ENCODE measurements around the gene CBARP. TPM values are rescaled to one million over a fixed set of nuclear protein-coding genes. Genes with fewer than 3 reads are reported as not detected.

CBARP gene
- total RNA-seq, 1 experiment from 2014 or later: 23.4 TPM

DNA sequence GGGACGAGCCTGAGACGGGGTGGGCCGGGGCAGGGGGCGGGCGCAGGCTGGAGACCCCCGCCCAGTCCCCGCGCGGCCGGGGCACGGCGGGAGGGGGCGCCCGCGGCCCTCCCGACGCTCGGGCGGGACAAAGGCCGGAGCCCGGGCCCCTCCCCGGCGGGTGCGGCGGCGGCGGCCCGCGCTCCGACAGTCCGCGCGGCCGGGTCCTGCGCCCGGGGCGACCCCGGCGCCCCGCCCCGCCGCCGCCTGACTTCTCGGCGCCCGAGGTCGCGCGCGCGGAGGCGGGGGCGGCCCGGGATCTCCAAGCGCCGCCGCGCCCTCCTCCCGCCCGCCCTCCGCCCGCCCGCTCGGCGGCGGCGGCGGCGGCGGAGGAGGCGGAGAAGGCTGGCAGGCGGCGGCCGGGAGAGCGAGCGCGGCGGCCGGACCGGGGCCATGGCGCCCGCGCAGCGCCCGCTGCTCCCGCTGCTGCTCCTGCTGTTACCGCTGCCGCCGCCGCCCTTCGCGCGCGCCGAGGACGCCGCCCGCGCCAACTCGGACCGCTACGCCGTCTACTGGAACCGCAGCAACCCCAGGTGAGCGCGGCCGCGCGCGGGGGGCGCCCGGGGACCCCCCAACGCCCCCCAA is 48.0 kb upstream of the CBARP start, which contains the start of gene EFNA2 (continued):
- TF ChIP-seq SP1 (CRISPR knock-in tag; conservative IDR thresholded peaks at IDR 0.05) (no peak), CREB1 (CRISPR knock-in tag; IDR thresholded peaks at IDR 0.05) (no peak), GABPB1 (CRISPR knock-in tag; IDR thresholded peaks at IDR 0.05) (no peak), ZNF263 (CRISPR knock-in tag; IDR thresholded peaks at IDR 0.05; ENCODE audit: low read depth) (no peak), MXD4 (CRISPR knock-in tag; IDR thresholded peaks at IDR 0.05; ENCODE audit: borderline replicate concordance) (no peak), ETV6 (CRISPR knock-in tag; IDR thresholded peaks at IDR 0.05) (no peak), ZNF219 (CRISPR knock-in tag; IDR thresholded peaks at IDR 0.05; ENCODE audit: borderline replicate concordance) (no peak), ZNF416 (CRISPR knock-in tag; IDR thresholded peaks at IDR 0.05) (no peak), HMGA2 (CRISPR knock-in tag; IDR thresholded peaks at IDR 0.05) (no peak), ZBTB21 (CRISPR knock-in tag; IDR thresholded peaks at IDR 0.05; ENCODE audit: borderline replicate concordance) (no peak), TCF7 (CRISPR knock-in tag; IDR thresholded peaks at IDR 0.05; ENCODE audit: low read depth) (no peak), MYBL2 (CRISPR knock-in tag; IDR thresholded peaks at IDR 0.05) (no peak), OVOL2 (CRISPR knock-in tag; IDR thresholded peaks at IDR 0.05; ENCODE audit: borderline replicate concordance) (no peak), FOXK1 (CRISPR knock-in tag; IDR thresholded peaks at IDR 0.05) (no peak)

DNA sequence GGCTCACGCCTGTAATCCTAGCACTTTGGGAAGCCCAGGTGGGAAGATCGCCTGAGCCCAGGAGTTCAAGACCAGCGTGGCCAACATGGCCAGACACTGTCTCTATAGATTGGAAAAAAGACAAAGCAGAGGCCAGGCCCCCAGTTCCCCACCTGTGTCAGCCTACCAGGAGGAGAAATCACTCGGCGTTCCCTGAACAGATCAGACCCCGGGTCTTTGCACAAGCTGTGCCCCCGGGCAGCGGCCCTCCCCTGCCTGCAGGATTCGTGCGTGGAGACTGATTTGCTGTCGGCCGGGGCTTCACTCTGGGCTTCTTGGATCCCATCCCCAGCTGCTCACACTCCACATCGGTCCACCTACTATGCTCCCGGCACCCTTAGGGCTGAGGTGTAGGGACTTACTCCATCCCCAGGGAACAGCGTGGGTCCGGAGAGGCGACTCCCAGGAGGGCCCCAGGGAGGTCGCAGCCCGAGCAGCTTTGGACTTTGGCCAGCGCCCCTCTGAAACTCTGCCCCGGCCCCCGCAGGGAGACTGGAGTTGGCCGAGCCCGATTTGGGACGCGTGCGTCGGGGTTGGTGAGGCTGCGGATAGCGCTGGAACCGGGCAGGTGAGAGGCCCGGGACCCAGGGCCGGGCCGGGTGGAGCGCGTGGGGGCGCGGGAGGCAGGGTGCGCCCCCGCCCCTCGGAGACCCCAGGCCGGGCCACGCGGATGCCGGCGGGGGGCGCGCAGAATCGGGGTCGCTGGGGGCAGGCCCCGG is 47.4 kb upstream of the CBARP start:
- Mint-ChIP-seq H3K36me3 (no peaks in the 10 kb centered on the region), H3K9me3 (no peaks in the 10 kb centered on the region), H3K27me3 (ENCODE audit: low read depth) (peaks cover 19% of the 10 kb centered on the region), H3K27ac (peak overlapping the region; percentile 45; the same call in 1 of the 2 replicates), H3K4me1 (peaks cover 13% of the 10 kb centered on the region), H3K4me3 (peak overlapping the region; percentile 65)
- CTCF ChIA-PET: interaction anchor here (0.6 to 2.8 kb wide), 5 partner anchors 10 to 103 kb away, joined by 3 to 15 read pairs (median 4); partner anchors contain the start of gene FAM174C
- POLR2A ChIA-PET: interaction anchor here (0.9 kb wide), 1 partner anchor 16 kb away, joined by 3 read pairs; the partner anchor contains the start of gene CIRBP
- ATAC-seq (peak; percentile 46), DNase-seq (ENCODE audit: low spot score) (peak; percentile 54)
- TF ChIP-seq, protein P1, sequence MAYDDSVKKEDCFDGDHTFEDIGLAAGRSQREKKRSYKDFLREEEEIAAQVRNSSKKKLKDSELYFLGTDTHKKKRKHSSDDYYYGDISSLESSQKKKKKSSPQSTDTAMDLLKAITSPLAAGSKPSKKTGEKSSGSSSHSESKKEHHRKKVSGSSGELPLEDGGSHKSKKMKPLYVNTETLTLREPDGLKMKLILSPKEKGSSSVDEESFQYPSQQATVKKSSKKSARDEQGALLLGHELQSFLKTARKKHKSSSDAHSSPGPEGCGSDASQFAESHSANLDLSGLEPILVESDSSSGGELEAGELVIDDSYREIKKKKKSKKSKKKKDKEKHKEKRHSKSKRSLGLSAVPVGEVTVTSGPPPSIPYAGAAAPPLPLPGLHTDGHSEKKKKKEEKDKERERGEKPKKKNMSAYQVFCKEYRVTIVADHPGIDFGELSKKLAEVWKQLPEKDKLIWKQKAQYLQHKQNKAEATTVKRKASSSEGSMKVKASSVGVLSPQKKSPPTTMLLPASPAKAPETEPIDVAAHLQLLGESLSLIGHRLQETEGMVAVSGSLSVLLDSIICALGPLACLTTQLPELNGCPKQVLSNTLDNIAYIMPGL (CRISPR knock-in tag; IDR thresholded peaks at IDR 0.05): peak; percentile 37; the same call in 1 of the 2 replicates
- TF ChIP-seq OVOL2 (CRISPR knock-in tag; IDR thresholded peaks at IDR 0.05; ENCODE audit: borderline replicate concordance): 0 out of 2 replicates have a peak, but pooled peaks have one; percentile 19
- TF ChIP-seq, protein P2, sequence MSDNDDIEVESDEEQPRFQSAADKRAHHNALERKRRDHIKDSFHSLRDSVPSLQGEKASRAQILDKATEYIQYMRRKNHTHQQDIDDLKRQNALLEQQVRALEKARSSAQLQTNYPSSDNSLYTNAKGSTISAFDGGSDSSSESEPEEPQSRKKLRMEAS (CRISPR knock-in tag; IDR thresholded peaks at IDR 0.05): no peak

DNA sequence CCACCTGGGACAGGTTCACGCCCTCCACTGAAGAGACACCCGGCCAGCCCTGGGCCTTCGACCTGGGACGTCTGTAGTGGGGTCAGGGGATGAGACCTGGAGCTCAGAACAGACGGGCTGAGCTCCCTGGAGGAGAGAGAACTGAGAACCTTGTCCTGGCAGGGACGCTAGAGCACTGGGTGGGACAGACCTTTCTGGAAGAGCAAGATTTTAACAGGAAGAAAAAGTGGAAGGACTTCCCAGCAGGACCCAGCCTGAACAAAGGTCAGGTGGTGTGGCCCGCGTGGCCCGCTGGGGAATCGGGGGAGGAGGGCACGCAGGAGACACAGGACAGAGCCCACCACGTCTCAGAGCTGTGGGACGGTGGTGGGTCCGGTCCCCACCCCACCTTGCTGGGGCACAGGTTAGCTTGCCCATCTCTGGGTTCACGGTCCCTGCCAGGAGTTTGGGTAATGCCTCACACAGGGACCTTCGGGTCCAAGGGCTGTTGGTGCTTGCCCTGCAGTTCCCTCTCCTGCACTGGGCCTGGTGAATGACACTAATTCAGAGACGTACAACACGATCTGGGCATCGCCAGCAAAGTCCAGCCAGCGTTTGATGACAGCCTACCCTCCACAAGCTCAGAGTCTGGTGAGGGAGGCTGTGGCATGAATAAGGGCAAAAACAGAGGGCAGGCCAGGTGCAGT is 46.6 kb upstream of the CBARP start:
- H3K27ac Mint-ChIP-seq: peak overlapping the region; percentile 81
- H3K9me3 Mint-ChIP-seq: no peaks in the 10 kb centered on the region
- no peak for DNase-seq (ENCODE audit: low spot score)
- H3K36me3 Mint-ChIP-seq: no peaks in the 10 kb centered on the region
- peak overlapping the region; percentile 65 for H3K4me3 Mint-ChIP-seq
- H3K4me1 Mint-ChIP-seq: peaks cover 13% of the 10 kb centered on the region
- ATAC-seq: no peak
- ChIA-PET CTCF (interaction anchor here (0.6 to 2.8 kb wide), 5 partner anchors 9 to 103 kb away, joined by 3 to 15 read pairs (median 4); partner anchors contain the start of gene FAM174C), POLR2A (interaction anchor here (0.9 kb wide), 1 partner anchor 15 kb away, joined by 3 read pairs; the partner anchor contains the start of gene CIRBP)
- H3K27me3 Mint-ChIP-seq (ENCODE audit: low read depth): peaks cover 19% of the 10 kb centered on the region
- no peak for TF ChIP-seq ZNF232 (CRISPR knock-in tag; IDR thresholded peaks at IDR 0.05)
- TF ChIP-seq EMX1 (CRISPR knock-in tag; IDR thresholded peaks at IDR 0.05): no peak
- 0 out of 2 replicates have a peak, but pooled peaks have one; percentile 3 for TF ChIP-seq GABPB1 (CRISPR knock-in tag; IDR thresholded peaks at IDR 0.05)
- TF ChIP-seq TP53 (CRISPR knock-in tag; IDR thresholded peaks at IDR 0.05): no peak
- TF ChIP-seq, protein P3, sequence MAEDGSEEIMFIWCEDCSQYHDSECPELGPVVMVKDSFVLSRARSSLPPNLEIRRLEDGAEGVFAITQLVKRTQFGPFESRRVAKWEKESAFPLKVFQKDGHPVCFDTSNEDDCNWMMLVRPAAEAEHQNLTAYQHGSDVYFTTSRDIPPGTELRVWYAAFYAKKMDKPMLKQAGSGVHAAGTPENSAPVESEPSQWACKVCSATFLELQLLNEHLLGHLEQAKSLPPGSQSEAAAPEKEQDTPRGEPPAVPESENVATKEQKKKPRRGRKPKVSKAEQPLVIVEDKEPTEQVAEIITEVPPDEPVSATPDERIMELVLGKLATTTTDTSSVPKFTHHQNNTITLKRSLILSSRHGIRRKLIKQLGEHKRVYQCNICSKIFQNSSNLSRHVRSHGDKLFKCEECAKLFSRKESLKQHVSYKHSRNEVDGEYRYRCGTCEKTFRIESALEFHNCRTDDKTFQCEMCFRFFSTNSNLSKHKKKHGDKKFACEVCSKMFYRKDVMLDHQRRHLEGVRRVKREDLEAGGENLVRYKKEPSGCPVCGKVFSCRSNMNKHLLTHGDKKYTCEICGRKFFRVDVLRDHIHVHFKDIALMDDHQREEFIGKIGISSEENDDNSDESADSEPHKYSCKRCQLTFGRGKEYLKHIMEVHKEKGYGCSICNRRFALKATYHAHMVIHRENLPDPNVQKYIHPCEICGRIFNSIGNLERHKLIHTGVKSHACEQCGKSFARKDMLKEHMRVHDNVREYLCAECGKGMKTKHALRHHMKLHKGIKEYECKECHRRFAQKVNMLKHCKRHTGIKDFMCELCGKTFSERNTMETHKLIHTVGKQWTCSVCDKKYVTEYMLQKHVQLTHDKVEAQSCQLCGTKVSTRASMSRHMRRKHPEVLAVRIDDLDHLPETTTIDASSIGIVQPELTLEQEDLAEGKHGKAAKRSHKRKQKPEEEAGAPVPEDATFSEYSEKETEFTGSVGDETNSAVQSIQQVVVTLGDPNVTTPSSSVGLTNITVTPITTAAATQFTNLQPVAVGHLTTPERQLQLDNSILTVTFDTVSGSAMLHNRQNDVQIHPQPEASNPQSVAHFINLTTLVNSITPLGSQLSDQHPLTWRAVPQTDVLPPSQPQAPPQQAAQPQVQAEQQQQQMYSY (CRISPR knock-in tag; IDR thresholded peaks at IDR 0.05): peak; percentile 20; the same call in 1 of the 2 replicates
- no peak for TF ChIP-seq ETV6 (CRISPR knock-in tag; IDR thresholded peaks at IDR 0.05)
- no peak for TF ChIP-seq ZNF317 (CRISPR knock-in tag; IDR thresholded peaks at IDR 0.05; ENCODE audit: borderline replicate concordance, low read depth)
- TF ChIP-seq, protein P4, sequence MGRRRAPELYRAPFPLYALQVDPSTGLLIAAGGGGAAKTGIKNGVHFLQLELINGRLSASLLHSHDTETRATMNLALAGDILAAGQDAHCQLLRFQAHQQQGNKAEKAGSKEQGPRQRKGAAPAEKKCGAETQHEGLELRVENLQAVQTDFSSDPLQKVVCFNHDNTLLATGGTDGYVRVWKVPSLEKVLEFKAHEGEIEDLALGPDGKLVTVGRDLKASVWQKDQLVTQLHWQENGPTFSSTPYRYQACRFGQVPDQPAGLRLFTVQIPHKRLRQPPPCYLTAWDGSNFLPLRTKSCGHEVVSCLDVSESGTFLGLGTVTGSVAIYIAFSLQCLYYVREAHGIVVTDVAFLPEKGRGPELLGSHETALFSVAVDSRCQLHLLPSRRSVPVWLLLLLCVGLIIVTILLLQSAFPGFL (CRISPR knock-in tag; IDR thresholded peaks at IDR 0.05; ENCODE audit: borderline replicate concordance): no peak
- no peak for TF ChIP-seq FOXP1 (CRISPR knock-in tag; IDR thresholded peaks at IDR 0.05; ENCODE audit: borderline replicate concordance)
- TF ChIP-seq MXD4 (CRISPR knock-in tag; IDR thresholded peaks at IDR 0.05; ENCODE audit: borderline replicate concordance): no peak
